Measurements from ENCODE around the gene RAD51B.

RAD51B gene

DNA sequence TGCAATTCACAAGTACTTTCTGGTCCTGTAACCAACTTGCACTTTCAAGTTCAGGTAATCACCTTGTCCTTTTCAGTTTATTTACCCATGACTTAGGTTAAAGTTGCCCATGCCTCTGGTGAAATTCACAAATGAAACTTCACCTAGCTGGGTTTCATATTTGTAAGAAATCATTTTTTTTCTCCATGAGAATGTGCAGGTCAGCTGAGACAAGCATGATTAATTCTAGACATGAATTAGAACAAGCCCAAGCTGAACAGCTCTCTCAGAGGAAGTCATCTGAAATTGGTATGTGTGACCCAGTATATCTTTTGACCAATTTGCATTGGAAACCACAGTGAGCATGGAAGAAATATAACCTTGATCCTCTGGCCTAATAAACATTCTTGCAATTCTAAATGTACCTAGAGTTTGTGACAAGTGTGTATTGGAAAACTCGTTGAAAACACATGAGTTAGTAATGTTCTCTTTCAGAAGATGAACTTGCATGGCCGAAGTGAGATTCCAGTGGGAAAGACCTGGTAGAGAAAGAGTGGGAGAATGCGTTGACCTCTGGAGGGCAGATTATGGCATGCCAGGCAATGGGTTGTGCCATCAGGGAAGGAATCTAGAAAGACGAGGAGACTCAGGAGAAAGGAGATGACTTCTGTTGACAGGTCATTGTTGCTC, 486.8 kb downstream of the RAD51B start:
- DNase-seq, result no peak
- intact Hi-C loops (cut with DNase I), result no loop called here

DNA sequence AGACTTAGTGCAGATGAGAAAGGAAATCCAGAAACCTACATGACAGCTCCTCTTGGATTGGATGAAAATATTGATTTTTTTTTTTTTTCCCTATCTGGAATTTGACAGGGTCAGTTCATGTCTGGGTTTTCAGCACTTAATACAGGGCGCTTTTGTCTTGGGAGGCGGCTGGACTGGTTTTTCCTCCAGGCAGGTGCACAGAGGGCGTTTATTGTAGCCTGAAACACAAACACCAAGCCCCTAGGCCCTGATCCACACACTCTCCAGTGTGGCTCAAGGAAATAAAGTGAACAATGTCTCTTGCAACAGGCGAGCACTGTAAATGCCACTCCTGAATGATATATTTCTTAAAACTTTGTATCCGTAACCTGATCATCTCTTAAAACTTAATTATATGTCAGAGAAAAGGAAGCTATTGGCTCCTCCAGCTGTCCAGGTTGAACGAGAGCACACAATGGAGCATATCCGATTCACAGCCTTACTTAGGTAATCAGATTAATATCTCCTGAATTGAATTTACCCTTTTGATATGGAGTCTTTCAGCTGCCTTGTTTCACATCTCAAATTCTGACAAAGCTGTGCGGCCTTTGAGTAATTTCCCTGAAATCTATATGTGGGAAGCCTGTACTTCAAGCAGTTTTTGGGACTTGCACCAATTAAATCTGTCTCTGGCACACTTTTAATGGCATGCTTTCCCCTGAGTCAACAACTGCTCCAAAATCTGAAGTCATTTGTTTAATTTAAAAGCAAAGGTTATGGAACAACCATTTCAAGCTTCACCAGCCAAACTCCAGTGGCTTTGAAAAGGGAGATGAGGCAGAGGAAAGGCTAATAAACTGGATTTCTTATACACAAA, 487.6 kb downstream of the RAD51B start:
- DNase-seq, result no peak
- intact Hi-C loops (cut with DNase I), result no loop called here

DNA sequence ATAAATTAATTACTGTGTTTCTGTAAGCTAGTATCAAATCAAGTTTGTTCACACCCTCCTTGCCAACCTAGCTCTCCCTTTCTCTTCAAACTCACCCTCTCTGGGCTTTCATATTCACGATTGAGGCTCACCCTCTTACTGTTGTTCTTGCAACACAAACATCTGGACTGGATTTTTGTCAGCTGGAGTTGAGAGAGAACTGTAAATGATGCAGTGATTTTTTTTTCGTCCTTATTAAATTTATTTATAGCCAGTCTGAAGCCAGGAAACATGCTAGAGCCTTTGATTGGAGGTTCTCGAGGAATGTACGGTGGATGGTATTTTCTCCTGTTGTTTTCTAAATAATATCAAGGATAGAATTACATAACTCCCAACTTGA, 488.2 kb downstream of the RAD51B start:
- no peak for DNase-seq

DNA sequence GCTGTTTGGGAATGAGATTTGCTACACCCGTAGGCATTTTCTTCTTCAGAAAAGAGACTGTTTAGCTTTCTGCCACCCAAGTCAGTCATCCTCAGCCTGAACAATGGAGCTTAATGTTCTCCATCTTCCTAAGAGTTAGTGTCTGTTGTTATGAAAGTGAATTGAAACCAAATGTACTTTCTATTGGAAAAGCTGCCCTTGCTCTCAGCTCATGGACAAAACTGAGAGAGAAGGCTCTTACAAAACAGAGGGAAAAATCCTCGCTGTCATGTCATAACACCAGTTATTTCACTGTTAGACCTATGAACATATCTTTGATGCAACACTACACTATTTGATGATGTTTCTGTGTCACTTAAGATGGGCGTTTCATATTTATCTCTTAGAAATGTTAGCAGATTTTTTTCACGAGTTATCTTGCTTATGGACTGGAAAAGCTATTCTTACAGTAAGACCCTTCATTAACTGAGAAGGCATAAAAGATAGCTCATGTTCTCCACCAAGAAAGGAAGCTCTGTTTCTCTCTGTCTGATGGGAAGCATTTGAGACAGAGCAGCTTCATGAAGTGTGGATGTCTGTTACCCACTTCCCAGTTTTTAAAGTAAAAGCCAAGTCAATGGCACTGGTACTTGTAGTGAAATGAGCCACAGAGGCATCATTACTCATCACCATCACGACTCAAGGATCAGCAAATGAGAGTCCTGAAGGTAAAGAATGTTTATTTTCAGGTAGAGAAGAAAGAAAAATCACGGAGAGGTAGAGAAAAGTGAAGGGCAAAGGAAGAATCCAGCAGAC, 489.3 kb downstream of the RAD51B start:
- DNase-seq, result peak in 1 of 42 donors; percentile 42
- intact Hi-C loops (cut with DNase I), result no loop called here

More for the DNA sequence above, 488.2 kb downstream of the RAD51B start:
- intact Hi-C loops (cut with DNase I), result no loop called here

DNA sequence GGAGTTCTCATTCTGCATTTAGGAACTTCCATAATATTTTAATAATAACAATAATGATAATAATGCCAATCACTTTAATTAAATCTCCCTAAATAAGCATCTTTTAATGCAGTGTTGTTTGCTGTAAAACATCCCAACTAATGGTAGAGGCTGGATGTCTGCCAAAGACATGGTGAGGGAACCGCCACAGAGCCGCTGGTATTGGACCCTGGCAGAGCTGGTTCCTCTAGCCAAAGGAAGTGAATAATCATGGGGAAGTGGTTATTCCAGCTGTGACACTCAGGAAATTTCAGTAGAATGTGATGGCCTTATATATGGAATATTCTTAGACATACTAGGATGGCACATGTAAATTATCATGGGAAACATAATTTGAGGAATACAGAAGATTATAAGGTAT, 490.0 kb downstream of the RAD51B start:
- peak in 12 of 42 donors; percentile 14 to 62 (median 26) for DNase-seq
- intact Hi-C loops (cut with DNase I), result no loop called here

DNA sequence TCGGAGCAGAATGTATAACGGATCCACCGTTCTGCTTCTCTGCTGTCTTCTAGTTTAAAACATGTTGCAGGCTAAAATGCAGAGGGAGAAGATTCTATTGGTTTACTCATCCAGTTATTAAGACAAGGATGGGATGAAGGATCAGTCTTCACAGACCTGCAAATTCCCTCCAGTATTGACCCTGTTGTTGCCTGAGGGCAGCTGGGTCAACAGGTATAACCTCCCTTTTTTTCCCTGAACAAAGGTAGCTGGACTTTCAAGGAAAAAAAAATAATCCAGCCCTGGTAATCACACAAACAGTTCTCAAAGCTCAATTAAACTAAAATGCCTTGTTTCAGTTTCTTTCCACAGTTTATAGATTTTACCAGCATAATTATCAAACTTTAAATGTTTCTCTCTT, 492.7 kb downstream of the RAD51B start:
- no peak for DNase-seq
- intact Hi-C loops (cut with DNase I), result no loop called here

DNA sequence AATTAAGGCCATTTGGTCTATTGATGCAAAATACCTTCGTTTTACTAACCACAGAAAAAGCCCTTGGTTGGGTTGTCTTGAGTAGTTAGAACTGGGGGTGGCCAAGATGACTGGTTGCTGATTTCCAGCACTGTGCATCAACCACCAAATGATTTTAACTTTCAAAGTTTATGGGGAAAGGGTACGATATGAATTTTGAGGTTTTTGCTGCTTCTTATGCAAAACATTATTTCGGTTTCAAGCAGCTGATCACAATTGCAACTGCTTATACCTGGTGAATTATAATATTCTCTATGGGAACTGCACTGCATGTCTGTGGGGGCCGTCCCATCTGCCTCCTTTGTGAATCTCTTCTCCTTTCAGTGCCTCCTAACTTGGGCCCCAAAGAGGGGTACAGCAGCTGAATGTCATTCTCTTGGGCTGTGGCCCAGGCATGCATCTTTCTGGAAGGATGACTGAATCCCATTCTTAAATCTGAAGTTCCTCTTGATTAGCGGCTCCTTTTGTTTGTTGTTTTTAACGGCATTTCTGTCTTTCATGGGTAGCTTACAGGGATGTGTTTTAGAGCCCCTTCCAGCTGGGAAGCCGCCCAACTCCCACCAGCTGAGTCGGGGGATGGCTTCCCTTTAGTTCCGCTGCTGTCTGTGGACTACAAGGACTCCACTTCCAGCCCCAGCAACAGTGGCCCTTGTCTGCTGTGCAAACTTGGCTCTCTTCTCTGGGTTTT, 493.5 kb downstream of the RAD51B start:
- DNase-seq, result peak in 22 of 42 donors; percentile 7 to 58 (median 36)
- intact Hi-C loops (cut with DNase I), result no loop called here

DNA sequence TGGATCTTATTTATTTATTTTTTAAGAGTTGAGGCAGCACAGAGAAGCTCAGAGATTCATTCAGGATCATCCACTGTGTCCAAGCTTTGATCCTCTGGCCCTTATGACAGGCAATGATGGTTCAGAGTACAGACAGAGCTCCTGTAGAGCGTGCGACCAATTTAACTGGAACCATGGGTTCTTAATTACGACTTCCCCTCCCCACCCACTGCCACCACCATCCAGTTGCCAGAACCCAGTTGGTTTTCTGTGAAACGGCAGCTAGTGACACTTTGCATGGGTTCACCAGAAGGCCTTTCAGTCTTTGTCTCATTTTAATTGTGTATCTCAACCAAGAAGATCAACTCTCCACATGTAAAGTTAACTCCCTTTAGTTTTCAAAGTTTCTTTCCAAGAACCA, 495.1 kb downstream of the RAD51B start:
- no peak for DNase-seq
- intact Hi-C loops (cut with DNase I), result no loop called here

DNA sequence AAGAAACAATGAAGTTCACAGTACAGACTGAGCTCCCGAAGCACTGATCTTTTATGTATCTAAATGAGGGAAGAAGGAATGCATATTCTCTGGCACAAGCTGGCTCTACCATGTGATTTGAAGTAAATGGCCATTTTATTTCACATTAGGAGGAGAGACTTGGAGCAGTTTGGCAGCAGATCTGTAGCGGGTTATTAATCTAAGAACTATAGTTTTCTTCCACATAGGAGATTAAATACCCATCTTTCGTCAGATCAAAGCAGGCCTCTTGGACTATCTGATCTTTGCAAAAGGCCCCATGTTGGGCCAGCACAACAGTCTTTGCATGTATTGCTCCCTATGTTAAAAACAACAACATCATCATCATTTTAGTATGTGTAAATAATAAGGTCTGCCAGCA, 495.5 kb downstream of the RAD51B start:
- intact Hi-C loops (cut with DNase I), result no loop called here
- DNase-seq, result no peak

DNA sequence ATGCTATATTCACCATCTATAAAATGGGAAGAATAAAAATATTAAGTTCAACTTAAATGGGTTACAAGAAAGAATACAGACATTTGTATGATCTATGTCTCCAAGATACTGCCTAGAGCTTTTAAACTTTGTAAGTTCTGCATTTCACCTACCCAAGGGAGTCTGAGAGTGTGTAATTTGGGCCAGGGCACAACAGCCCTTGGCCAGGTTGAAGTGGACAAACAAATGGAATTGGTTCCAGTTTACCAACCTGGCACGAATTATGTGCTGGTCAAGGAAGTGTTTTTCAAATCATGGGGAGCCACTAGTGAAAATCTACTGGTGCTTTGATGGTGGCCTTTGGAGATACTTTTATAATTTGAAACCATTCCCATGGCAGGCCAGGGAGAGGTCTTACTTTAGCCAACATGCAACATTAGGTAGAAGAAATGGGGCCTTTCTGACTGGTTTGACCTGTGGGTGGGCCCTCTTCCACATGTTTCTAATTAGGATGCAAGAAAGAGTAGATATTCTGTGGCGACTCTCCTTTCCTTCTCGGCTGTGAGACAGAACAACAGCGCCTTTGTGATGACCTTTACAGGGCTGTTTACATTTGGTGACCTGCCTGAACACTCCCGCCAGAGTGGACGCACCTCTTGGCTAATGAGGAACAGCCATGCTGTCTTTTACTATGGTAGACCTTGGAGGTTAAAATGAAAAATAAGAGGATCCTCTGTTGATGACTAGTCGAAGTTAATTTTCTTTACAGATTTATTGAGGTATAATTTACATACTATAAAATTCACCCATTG, 496.7 kb downstream of the RAD51B start:
- intact Hi-C loops (cut with DNase I), result no loop called here
- no peak for DNase-seq

DNA sequence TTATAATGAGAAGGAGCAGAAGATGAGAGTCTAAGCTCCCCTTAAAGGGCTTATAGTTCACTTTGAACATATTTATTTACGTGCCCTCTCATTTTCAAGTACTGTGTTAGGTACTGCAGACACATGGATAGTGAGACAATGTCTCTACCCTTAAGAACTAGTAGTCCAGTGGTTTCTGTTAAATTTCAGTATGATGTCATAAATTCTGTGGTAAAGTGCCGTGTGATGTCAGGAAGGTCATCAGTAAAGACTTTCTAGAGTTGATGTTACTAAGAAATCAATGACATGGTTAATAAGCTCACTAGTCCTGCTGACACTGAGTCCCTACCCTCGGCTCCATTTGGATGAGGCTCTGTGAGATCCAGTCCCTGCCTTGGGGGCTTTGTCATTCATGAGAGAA, 497.7 kb downstream of the RAD51B start:
- intact Hi-C loops (cut with DNase I), result no loop called here
- no peak for DNase-seq

DNA sequence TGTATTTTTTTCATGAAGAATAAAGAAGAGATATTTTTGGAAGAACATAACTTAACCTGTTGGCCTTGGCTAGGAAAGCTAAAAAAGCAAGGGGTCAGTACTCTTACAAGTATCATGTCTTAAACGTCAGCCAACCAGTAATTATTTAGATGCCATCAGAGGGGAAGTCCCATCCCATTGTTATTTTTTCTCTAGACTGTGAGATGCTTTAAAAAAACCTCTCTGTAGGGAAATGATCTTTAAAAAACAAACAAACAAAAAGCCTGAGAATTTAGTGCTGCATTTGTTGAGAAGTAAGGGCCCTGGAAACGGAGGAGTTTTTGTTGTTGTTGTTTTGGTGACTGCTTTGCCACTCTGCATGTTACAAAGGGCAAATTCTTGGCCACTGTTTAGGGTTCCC, 499.2 kb downstream of the RAD51B start:
- intact Hi-C loops (cut with DNase I), result no loop called here
- no peak for DNase-seq

DNA sequence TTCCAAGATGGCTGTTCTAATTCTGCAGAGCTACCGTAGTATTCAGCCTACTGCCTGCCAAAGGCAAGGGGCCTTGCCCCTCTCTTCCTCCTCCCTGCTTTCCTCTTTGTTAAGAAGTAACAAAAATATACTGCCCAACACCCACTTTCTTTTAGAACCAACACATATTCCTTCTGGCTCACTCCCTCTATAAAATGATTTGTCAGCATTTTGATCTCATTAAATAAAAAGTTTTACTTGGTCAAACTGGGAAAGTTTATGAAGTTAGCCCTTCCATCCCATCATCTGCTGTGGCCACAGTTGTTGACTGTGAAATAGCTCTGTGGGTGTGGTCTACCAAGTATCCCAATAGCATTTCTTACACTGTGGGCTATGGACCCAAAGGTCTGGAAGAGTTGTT, 500.9 kb downstream of the RAD51B start:
- DNase-seq, result no peak
- intact Hi-C loops (cut with DNase I), result no loop called here

DNA sequence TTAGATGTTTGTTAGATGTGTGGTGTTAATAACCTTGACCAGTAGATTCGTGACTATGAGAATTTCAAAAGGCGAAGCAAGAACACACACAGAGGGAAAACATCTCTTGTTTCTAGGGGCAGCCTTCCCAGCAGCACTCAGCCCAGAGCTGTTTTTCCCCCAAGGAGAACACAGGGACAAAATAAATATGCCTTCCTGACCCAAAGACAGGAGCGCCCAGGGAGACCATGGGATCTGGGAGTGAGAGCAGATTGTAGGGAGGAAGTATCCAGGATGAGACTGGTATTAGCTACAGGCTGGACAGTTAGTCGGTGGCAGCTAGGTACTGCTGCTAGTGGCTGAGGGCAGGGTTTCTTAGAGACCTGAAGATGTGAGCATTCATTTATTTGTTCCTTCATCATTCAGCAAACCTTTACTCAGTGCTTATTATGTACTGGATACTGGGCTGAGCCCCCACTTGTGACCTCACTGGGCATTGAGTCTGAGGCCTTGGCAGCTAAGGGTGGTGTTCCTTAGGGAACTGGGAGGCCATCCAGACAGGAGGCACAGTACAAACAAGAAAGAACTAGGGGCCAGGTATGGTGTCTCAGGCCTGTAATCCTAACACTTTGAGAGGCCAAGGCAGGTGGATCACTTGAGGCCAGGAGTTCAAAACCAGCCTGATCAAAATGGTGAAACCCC, 503.5 kb downstream of the RAD51B start:
- intact Hi-C loops (cut with DNase I), result no loop called here
- peak in 15 of 42 donors; percentile 15 to 57 (median 32) for DNase-seq

DNA sequence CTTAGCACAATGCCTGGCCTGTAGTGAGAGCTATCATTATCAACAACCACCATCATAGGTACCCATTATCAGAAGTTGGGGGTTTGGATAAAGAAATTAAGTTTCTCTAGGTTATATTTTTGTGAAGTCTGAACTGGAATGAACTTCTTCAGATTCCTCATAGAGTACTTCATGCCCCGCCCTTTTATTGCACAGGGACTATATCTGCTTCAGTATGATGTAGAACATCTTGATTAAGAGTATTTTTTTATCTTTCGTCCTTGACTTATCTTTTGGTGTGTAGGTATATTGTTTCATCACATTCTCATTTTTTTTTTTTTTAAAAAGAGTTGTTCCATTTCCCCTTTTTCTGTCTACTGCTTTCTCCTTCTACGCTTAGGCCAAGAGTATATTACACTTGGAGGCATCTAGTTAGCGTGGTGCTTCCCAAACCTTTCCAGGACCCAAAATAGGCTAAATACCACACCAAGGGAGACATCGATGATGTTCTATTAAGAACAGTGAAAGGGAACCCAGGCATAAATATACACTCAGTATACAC, 505.8 kb downstream of the RAD51B start:
- intact Hi-C loops (cut with DNase I), result no loop called here
- DNase-seq, result no peak

DNA sequence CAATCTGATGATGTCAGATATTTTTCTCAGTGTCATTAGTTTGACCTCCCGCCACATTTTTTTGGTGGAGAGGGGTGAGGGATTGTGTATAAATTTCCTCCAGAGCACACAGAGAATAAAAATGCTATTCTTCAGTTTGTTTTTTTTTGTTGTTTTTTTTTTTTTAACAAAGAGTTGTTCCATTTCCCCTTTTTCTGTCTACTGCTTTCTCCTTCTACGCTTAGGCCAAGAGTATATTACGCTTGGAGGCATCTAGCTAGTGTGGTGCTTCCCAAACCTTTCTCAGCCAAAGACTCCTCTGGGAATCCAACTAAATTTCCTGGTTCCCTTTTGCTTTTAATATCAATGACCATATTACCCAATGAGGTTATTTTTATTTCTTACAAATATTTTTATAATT, 507.7 kb downstream of the RAD51B start:
- no peak for DNase-seq
- intact Hi-C loops (cut with DNase I), result no loop called here

DNA sequence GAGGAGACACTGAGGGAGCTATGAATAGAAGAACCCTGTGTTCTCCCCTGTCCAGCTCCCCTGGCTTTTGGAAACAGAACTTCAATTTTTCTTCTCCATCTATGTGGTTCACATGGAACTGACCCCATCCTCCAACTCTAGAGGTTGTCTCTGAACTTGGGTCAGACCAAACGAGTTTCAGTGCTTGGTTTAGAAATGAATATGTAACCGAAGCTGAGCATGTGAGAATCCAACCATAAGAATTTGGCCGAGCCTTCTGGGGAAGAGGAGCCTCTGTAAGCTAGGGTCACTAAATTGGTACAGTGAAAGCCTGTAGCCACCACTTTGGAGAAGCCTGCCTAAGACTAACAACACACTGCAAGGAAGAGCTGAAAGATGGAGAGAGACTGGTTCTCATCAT, 508.9 kb downstream of the RAD51B start:
- intact Hi-C loops (cut with DNase I), result no loop called here
- DNase-seq, result no peak

DNA sequence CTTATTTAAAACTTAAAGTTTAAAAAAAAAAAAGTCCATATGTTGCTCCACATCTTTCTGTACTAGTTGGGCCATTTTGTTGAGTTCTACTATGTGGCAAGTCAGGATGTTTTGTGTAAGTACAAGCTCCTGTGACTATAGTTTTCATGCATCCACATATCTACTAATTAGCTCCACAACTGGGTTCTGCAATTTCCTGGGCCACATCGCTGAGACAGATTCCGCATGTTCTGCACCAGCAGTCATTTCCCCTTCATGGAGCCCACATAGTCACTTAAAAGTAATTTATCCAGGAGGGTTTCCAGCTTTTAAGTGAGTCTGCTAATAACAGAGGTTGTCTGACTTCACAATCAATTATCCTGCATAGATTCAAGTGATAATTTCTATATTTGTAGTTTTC, 511.8 kb downstream of the RAD51B start:
- intact Hi-C loops (cut with DNase I), result no loop called here
- DNase-seq, result no peak
